HCT116 (cell line): ENCODE results near the gene DOCK4. TPM values are rescaled to one million over a fixed set of nuclear protein-coding genes. Genes with fewer than 3 reads are reported as not detected.

ENCODE experiments used
- ATAC-seq: fragments of 200-7000 bp; cut with Tn5 transposase; 2 replicates; pipeline ENCODE4 v1.9.1; 2020; ENCODE audit warnings: mild to moderate bottlenecking, moderate library complexity
- BruUV-seq: library from RNA; stranded (reverse); fragments of 400-500 nt; replicated peaks from 2 replicates; lab custom pipeline; 2021; lab: Mats Ljungman, UMichigan
- CTCF ChIA-PET: fragments of 300-600 bp; sonication (Branson Sonifier 250); formaldehyde crosslinking; loops from one replicate; lab custom pipeline; 2021; ENCODE audit warnings: antibody characterized with exemption; lab: Charles Lee
- POLR2A ChIA-PET: fragments of 300-600, 350-600 bp; sonication (Branson Sonifier 250); formaldehyde crosslinking; loops from one replicate; lab custom pipeline; 2021; ENCODE audit warnings: antibody characterized with exemption; lab: Charles Lee
- RAD21 ChIA-PET, 2 experiments: fragments of 300-600 bp; sonication (Branson Sonifier 250); formaldehyde crosslinking; loops; one replicate each; lab custom pipeline; 2023; ENCODE audit warnings: low total read pairs in 2 of 2; ENCODE audit not compliant: uncharacterized antibody in 2 of 2, unreplicated experiment in 2 of 2, low non-redundant PET in 1 of 2; lab: Charles Lee
- DNase-seq: peaks from one replicate; pipeline ENCODE4 v3.0.0-alpha.2; 2010; ENCODE audit warnings: low read depth, low spot score
- H2AFZ ChIP-seq: fragments of 200-600 bp; shearing (Covaris generic), sonication (generic); 2 replicates; pipeline ENCODE4 v1.6.1; 2017; ENCODE audit warnings: low read depth, mixed run types, mixed read lengths, antibody characterized with exemption, low read length; ENCODE audit not compliant: poor library complexity, severe bottlenecking
- H3K27ac ChIP-seq: 2 replicates; pipeline ENCODE4 v1.5.1; 2012; ENCODE audit warnings: low read depth, low read length
- H3K27me3 ChIP-seq: fragments of 200-600 bp; sonication (generic); 2 replicates; pipeline ENCODE4 v1.6.1; 2016; ENCODE audit warnings: mixed run types, low read length, mixed read lengths; ENCODE audit not compliant: insufficient read depth
- H3K36me3 ChIP-seq, 2 experiments: fragments of 200-500 bp in 1 of 2; fragments of 200-600 bp in 1 of 2; sonication (Bioruptor generic) in 1 of 2; sonication (generic) in 1 of 2; 2 replicates each; pipeline versions ENCODE4 v1.5.1 to v1.6.1; 2014 to 2016; ENCODE audit warnings: low read length in 2 of 2, inconsistent platforms in 1 of 2, mixed read lengths in 1 of 2, mixed run types in 1 of 2; ENCODE audit not compliant: insufficient read depth in 2 of 2, control insufficient read depth in 1 of 2
- H3K4me1 ChIP-seq, 2 experiments: fragments of 200-600 bp in 1 of 2; sonication (generic) in 1 of 2; 2 replicates each; pipeline versions ENCODE4 v1.5.1 to v1.6.1; 2012 to 2017; ENCODE audit warnings: low read length in 2 of 2, inconsistent platforms in 1 of 2, mild to moderate bottlenecking in 1 of 2, mixed read lengths in 1 of 2, mixed run types in 1 of 2, moderate library complexity in 1 of 2; ENCODE audit not compliant: insufficient read depth in 2 of 2, control insufficient read depth in 1 of 2
- H3K4me2 ChIP-seq: fragments of 200-600 bp; sonication (generic); 2 replicates; pipeline ENCODE4 v1.6.1; 2017; ENCODE audit warnings: mixed run types, low read length, mixed read lengths
- H3K4me3 ChIP-seq, 2 experiments: fragments of 200-600 bp in 1 of 2; sonication (generic) in 1 of 2; replicated peaks in 1 of 2; 2 replicates each; pipeline ENCODE4 v1.5.1; 2011 to 2016; ENCODE audit warnings: low read length in 2 of 2, control low read depth in 1 of 2, low read depth in 1 of 2, mild to moderate bottlenecking in 1 of 2, mixed read lengths in 1 of 2, mixed run types in 1 of 2
- H3K79me2 ChIP-seq: fragments of 200-600 bp; sonication (generic); 2 replicates; pipeline ENCODE4 v1.6.1; 2017; ENCODE audit warnings: mild to moderate bottlenecking, mixed run types, low read length, moderate library complexity, mixed read lengths; ENCODE audit not compliant: insufficient read depth
- H3K9ac ChIP-seq: fragments of 200-600 bp; sonication (generic); 2 replicates; pipeline ENCODE4 v1.6.1; 2016; ENCODE audit warnings: low read length, mixed read lengths
- H3K9me2 ChIP-seq: fragments of 200-600 bp; sonication (generic), shearing (Covaris generic); 2 replicates; pipeline ENCODE4 v1.6.1; 2017; ENCODE audit warnings: mixed run types, mild to moderate bottlenecking, moderate library complexity; ENCODE audit not compliant: insufficient read depth
- H3K9me3 ChIP-seq, 2 experiments: fragments of 200-500 bp in 1 of 2; fragments of 200-600 bp in 1 of 2; sonication (Bioruptor generic) in 1 of 2; sonication (generic) in 1 of 2; 2 replicates each; pipeline ENCODE4 v1.6.1; 2014 to 2017; ENCODE audit warnings: low read length in 2 of 2, mixed read lengths in 2 of 2, inconsistent platforms in 1 of 2, low read depth in 1 of 2, mild to moderate bottlenecking in 1 of 2, mixed run types in 1 of 2, moderate library complexity in 1 of 2; ENCODE audit not compliant: control insufficient read depth in 1 of 2, insufficient read depth in 1 of 2
- H4K20me1 ChIP-seq: fragments of 200-600 bp; sonication (generic), shearing (Covaris generic); 2 replicates; pipeline ENCODE4 v1.6.1; 2017; ENCODE audit warnings: mixed run types, mild to moderate bottlenecking, moderate library complexity; ENCODE audit not compliant: insufficient read depth
- ATF3 ChIP-seq: IDR thresholded peaks from 2 replicates; pipeline ENCODE4 v1.6.1; 2012
- CBX3 ChIP-seq: IDR thresholded peaks from 2 replicates; pipeline ENCODE4 v1.6.1; 2012; ENCODE audit warnings: low read depth
- CEBPB ChIP-seq: IDR thresholded peaks from 2 replicates; pipeline ENCODE4 v1.6.1; 2012; ENCODE audit warnings: low read depth
- CTCF ChIP-seq, 3 experiments: fragments of 200-600 bp in 1 of 3; sonication (generic) in 1 of 3; IDR thresholded peaks in 2 of 3; conservative IDR thresholded peaks in 1 of 3; 2 replicates each; pipeline ENCODE4 v1.5.1; 2012 to 2017; ENCODE audit warnings: low read depth in 2 of 3, low read length in 2 of 3, antibody characterized with exemption in 1 of 3, borderline replicate concordance in 1 of 3, control low read depth in 1 of 3, mild to moderate bottlenecking in 1 of 3, mixed read lengths in 1 of 3, mixed run types in 1 of 3, moderate library complexity in 1 of 3; ENCODE audit not compliant: insufficient read depth in 1 of 3
- EGR1 ChIP-seq: IDR thresholded peaks from 2 replicates; pipeline ENCODE4 v1.6.1; 2012; ENCODE audit warnings: low read depth
- EZH2 ChIP-seq: fragments of 200-600 bp; sonication (generic); IDR thresholded peaks from 2 replicates; pipeline ENCODE4 v1.6.1; 2017; ENCODE audit warnings: antibody characterized with exemption, mixed run types
- FOSL1 ChIP-seq: IDR thresholded peaks from 2 replicates; pipeline ENCODE4 v1.6.1; 2012; ENCODE audit warnings: low read depth
- JUND ChIP-seq: IDR thresholded peaks from 2 replicates; pipeline ENCODE4 v1.6.1; 2012
- MAX ChIP-seq: IDR thresholded peaks from 2 replicates; pipeline ENCODE4 v1.6.1; 2012
- POLR2AphosphoS5 ChIP-seq: IDR thresholded peaks from 2 replicates; pipeline ENCODE4 v1.6.1; 2011; ENCODE audit warnings: mild to moderate bottlenecking, low read depth, low read length, moderate library complexity
- RAD21 ChIP-seq: IDR thresholded peaks from 2 replicates; pipeline ENCODE4 v1.6.1; 2012; ENCODE audit warnings: low read depth, mild to moderate bottlenecking
- SIN3A ChIP-seq: IDR thresholded peaks from 2 replicates; pipeline ENCODE4 v1.6.1; 2012; ENCODE audit warnings: low read depth
- SP1 ChIP-seq: IDR thresholded peaks from 2 replicates; pipeline ENCODE4 v1.6.1; 2012; ENCODE audit warnings: low read depth
- SRF ChIP-seq: IDR thresholded peaks from 2 replicates; pipeline ENCODE4 v1.6.1; 2012; ENCODE audit warnings: low read depth
- TCF7L2 ChIP-seq: IDR thresholded peaks from 2 replicates; pipeline ENCODE4 v1.7.0; 2011; ENCODE audit warnings: borderline replicate concordance, inconsistent platforms; ENCODE audit not compliant: insufficient read depth, insufficient read length; ENCODE audit errors: extremely low read depth
- YY1 ChIP-seq: IDR thresholded peaks from 2 replicates; pipeline ENCODE4 v1.6.1; 2011; ENCODE audit warnings: low read length, low read depth, moderate library complexity, mild to moderate bottlenecking; ENCODE audit not compliant: insufficient replicate concordance; ENCODE audit errors: extremely low read depth
- ZBTB33 ChIP-seq: IDR thresholded peaks from 2 replicates; pipeline ENCODE4 v1.6.1; 2011; ENCODE audit warnings: mild to moderate bottlenecking, low read length, moderate library complexity; ENCODE audit not compliant: insufficient replicate concordance; ENCODE audit errors: extremely low read depth
- ZFX ChIP-seq: fragments of 450-650 bp; IDR thresholded peaks from 2 replicates; pipeline ENCODE4 v1.6.1; 2017
- ZNF274 ChIP-seq: fragments of 200-500 bp; sonication (Bioruptor generic); IDR thresholded peaks from 2 replicates; pipeline ENCODE4 v1.6.1; 2014; ENCODE audit warnings: mild to moderate bottlenecking, low read depth, low read length, inconsistent platforms
- intact Hi-C: fragments of 100-400 bp; cut with micrococcal nuclease; formaldehyde crosslinking; loops from 2 replicates; pipeline ENCODE4 v1.10.0; 2022
- total RNA-seq: library from RNA; stranded (reverse); gene quantifications from one replicate; pipeline ENCODE4 v1.2.1, GENCODE V29; 2021; ENCODE audit not compliant: unreplicated experiment

DOCK4 gene
- total RNA-seq, 1 experiment from 2014 or later = 2.2 TPM

GRCh38 chr7:112134039-112134438, 72.2 kb downstream of the DOCK4 start (continued):
- TF ChIP-seq SP1 = no peak
- TF ChIP-seq YY1 = no peak
- no peak for TF ChIP-seq FOSL1
- TF ChIP-seq CBX3 = no peak
- no peak for TF ChIP-seq ZNF274
- TF ChIP-seq ATF3 = no peak
- no peak for TF ChIP-seq ZFX
- TF ChIP-seq JUND = no peak

- CTCF ChIA-PET = no interaction called here
- Histone ChIP-seq H3K9me2 (no peaks in the 10 kb centered on the region), H3K27me3 (no peaks in the 10 kb centered on the region), H2AFZ (no peak overlapping the region), H3K9ac (no peak overlapping the region), H4K20me1 (no peaks in the 10 kb centered on the region), H3K36me3 (no peaks in the 10 kb centered on the region), H3K79me2 (no peaks in the 10 kb centered on the region), H3K9me3 (no peaks in the 10 kb centered on the region), H3K4me1 (no peaks in the 10 kb centered on the region), H3K27ac (no peak overlapping the region), H3K4me3 (no peak overlapping the region), H3K4me2 (no peak overlapping the region)
- RAD21 ChIA-PET = no interaction called here
- intact Hi-C loops = no loop called here
- DNase-seq (no peak), ATAC-seq (no peak)
- TF ChIP-seq SRF (no peak), ATF3 (no peak), TCF7L2 (no peak), RAD21 (no peak), YY1 (no peak), CEBPB (no peak), JUND (no peak), CTCF (IDR thresholded peaks at IDR 0.05 in 2 of 3, conservative IDR thresholded peaks at IDR 0.05 in 1 of 3; ENCODE audit: borderline replicate concordance in 1 of 3, insufficient read depth in 1 of 3, low read depth in 2 of 3, low read length in 2 of 3) (no peak), SIN3A (no peak), POLR2AphosphoS5 (no peak), ZBTB33 (no peak), EGR1 (no peak), FOSL1 (no peak), EZH2 (no peak), SP1 (no peak), MAX (no peak)
- POLR2A ChIA-PET = no interaction called here
- BruUV-seq = no TSS peak
Measured at GRCh38 chr7:112133328-112133727, 72.9 kb downstream of the DOCK4 start.
